CD4-positive, alpha-beta T cell (primary cell): ENCODE data around the gene MAP1LC3B. TPM values are rescaled to one million over a fixed set of nuclear protein-coding genes. Genes with fewer than 3 reads are reported as not detected.

Source experiments
- ATAC-seq: fragments of 200-7000 bp; cut with Tn5 transposase; one replicate; pipeline ENCODE4 v1.10.0; 2022; ENCODE audit warnings: mild to moderate bottlenecking; ENCODE audit not compliant: poor library complexity
- CTCF ChIA-PET: fragments of 350-600 bp; sonication (Branson Sonifier 250); formaldehyde crosslinking; loops from one replicate; lab custom pipeline; 2021; ENCODE audit warnings: antibody characterized with exemption, inconsistent platforms; lab: Charles Lee
- POLR2A ChIA-PET: fragments of 350-600 bp; sonication (Branson Sonifier 250); formaldehyde crosslinking; loops from one replicate; lab custom pipeline; 2021; ENCODE audit warnings: antibody characterized with exemption, inconsistent platforms; lab: Charles Lee
- DNase-seq, 14 experiments: peaks; one replicate each; pipeline ENCODE4 v3.0.0-alpha.2; 2013 to 2020; ENCODE audit warnings: mixed read lengths in 2 of 14
- H3K27ac ChIP-seq, 2 donors: one replicate each; pipeline versions ENCODE4 v1.5.1 to v1.7.0; 2013; ENCODE audit warnings: low read length in 2 of 2, low read depth in 1 of 2, mild to moderate bottlenecking in 1 of 2
- H3K27me3 ChIP-seq, 2 experiments: 1 replicate in 1 of 2; 2 replicates in 1 of 2; pipeline versions ENCODE4 v1.6.1 to v1.7.0; 2013; ENCODE audit warnings: low read length in 2 of 2, control low read depth in 1 of 2, mild to moderate bottlenecking in 1 of 2, moderate library complexity in 1 of 2; ENCODE audit not compliant: insufficient read depth in 2 of 2, control insufficient read depth in 1 of 2
- H3K36me3 ChIP-seq: one replicate; pipeline ENCODE4 v1.6.1; 2013; ENCODE audit warnings: low read length, control low read depth; ENCODE audit not compliant: insufficient read depth
- H3K4me1 ChIP-seq: one replicate; pipeline ENCODE4 v1.6.1; 2013; ENCODE audit warnings: low read length, control low read depth; ENCODE audit not compliant: insufficient read depth
- H3K4me3 ChIP-seq: one replicate; pipeline ENCODE4 v1.5.1; 2013; ENCODE audit warnings: mild to moderate bottlenecking, low read length, moderate library complexity
- H3K9me3 ChIP-seq, 2 experiments: 1 replicate in 1 of 2; 2 replicates in 1 of 2; pipeline versions ENCODE4 v1.6.1 to v1.7.0; 2013; ENCODE audit warnings: low read length in 2 of 2, mild to moderate bottlenecking in 2 of 2, control low read depth in 1 of 2, moderate library complexity in 1 of 2; ENCODE audit not compliant: control insufficient read depth in 1 of 2, insufficient read depth in 1 of 2
- H3K27ac Mint-ChIP-seq: one replicate; pipeline ENCODE4 v1.8.0; 2020; ENCODE audit warnings: mixed read lengths
- H3K27me3 Mint-ChIP-seq: one replicate; pipeline ENCODE4 v1.8.0; 2021; ENCODE audit warnings: mixed read lengths
- H3K36me3 Mint-ChIP-seq: one replicate; pipeline ENCODE4 v1.8.0; 2021; ENCODE audit warnings: low read depth, mixed read lengths
- H3K4me1 Mint-ChIP-seq: one replicate; pipeline ENCODE4 v1.8.0; 2021; ENCODE audit warnings: low read depth, mixed read lengths
- H3K4me3 Mint-ChIP-seq: one replicate; pipeline ENCODE4 v1.8.0; 2020; ENCODE audit warnings: mild to moderate bottlenecking, mixed read lengths
- H3K9me3 Mint-ChIP-seq: one replicate; pipeline ENCODE4 v1.8.0; 2020; ENCODE audit warnings: mixed read lengths
- CTCF ChIP-seq: fragments of 200-600 bp; IDR thresholded peaks from one replicate; pipeline ENCODE4 v1.8.0; 2022; ENCODE audit warnings: antibody characterized with exemption, mild to moderate bottlenecking
- intact Hi-C, 2 experiments: fragments of 100-400 bp; cut with DNase I in 1 of 2; cut with micrococcal nuclease in 1 of 2; formaldehyde crosslinking; loops; one replicate each; pipeline versions ENCODE4 v1.15.1 to v1.9.0; 2023 to 2025; cut with DNase I, micrococcal nuclease
- total RNA-seq, 174 experiments: library from RNA in 2 of 174; stranded (reverse) in 2 of 174; gene quantifications; one replicate each; pipeline ENCODE4 v1.2.3 and lab custom pipeline; 2021 to 2026

MAP1LC3B gene
- total RNA-seq, 2 experiments from 2014 or later: 92.4 to 96.6 TPM

- DNase-seq (no peak), ATAC-seq (no peak)
- peak overlapping the region; percentile 93 for H3K27ac Mint-ChIP-seq
- CTCF ChIA-PET: no interaction called here
- POLR2A ChIA-PET: interaction anchor here (1.7 kb wide), 1 partner anchor 38 kb away, joined by 6 read pairs; the partner anchor contains the start of gene FBXO31
- no peaks in the 10 kb centered on the region for H3K27me3 Mint-ChIP-seq
- peaks cover 16% of the 10 kb centered on the region for H3K4me1 Mint-ChIP-seq
- intact Hi-C loops: no loop called here
- Histone ChIP-seq H3K27me3 (no peaks in the 10 kb centered on the region), H3K36me3 (peaks cover 45% of the 10 kb centered on the region), H3K9me3 (peaks cover 0 to 4% of the 10 kb centered on the region in 2 experiments), H3K4me3 (no peak overlapping the region), H3K4me1 (peaks cover 29% of the 10 kb centered on the region), H3K27ac (peak overlapping the region; percentile 29 to 43)
- peaks cover 63% of the 10 kb centered on the region for H3K36me3 Mint-ChIP-seq
- TF ChIP-seq CTCF: no peak
- no peak overlapping the region for H3K4me3 Mint-ChIP-seq
- no peaks in the 10 kb centered on the region for H3K9me3 Mint-ChIP-seq
Observed at GRCh38 chr16:87345726-87346424, 46.3 kb upstream of the MAP1LC3B start.

GRCh38 chr16:87346517-87347060 lies 45.5 kb upstream of the MAP1LC3B start:
- ATAC-seq (no peak), DNase-seq (no peak)
- Histone ChIP-seq H3K27me3 (no peaks in the 10 kb centered on the region), H3K36me3 (peaks cover 45% of the 10 kb centered on the region), H3K27ac (no peak overlapping the region), H3K9me3 (peaks cover 0 to 4% of the 10 kb centered on the region in 2 experiments), H3K4me3 (no peak overlapping the region), H3K4me1 (peaks cover 29% of the 10 kb centered on the region)
- H3K4me1 Mint-ChIP-seq: peaks cover 16% of the 10 kb centered on the region
- H3K36me3 Mint-ChIP-seq: peaks cover 58% of the 10 kb centered on the region
- H3K9me3 Mint-ChIP-seq: no peaks in the 10 kb centered on the region
- H3K27me3 Mint-ChIP-seq: no peaks in the 10 kb centered on the region
- ChIA-PET POLR2A (no interaction called here), CTCF (no interaction called here)
- no peak for TF ChIP-seq CTCF
- intact Hi-C loops: no loop called here
- peak overlapping the region; percentile 36 for H3K27ac Mint-ChIP-seq
- H3K4me3 Mint-ChIP-seq: no peak overlapping the region

DNA sequence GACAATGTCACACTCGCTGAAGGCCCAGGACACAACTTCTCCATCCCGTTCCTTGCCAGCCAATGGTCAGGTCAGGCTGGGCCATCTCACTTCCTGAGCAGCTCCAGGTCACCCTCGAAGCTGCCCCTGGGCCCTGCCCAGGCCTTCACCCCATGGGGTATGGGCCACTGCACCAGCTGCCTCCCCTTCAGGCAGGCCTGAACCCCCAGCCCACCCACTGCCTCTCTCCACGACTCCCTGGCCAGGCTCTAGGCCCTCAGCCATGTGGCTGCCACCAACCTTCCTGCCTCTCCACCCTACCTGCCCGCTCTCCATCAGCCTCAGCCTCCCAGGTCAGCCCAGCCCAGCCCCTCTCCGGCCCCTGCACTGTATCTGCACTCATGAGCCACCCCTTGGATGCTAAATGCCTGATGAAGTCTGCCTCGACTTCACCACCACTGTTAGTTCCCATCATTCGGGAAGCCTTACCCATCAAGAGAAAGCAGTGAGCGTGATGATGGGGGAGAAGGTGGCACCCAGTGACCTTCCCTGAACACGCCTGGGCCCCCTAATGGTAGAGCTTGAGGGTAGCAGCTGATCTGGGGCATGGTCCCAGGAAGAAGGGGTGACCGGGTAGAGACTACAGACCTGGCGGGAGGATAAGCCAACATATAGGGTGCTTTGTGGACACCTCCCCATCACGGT lies 44.1 kb upstream of the MAP1LC3B start:
- Histone ChIP-seq H3K9me3 (peaks cover 0 to 4% of the 10 kb centered on the region in 2 experiments), H3K27ac (no peak overlapping the region), H3K4me3 (no peak overlapping the region), H3K4me1 (peaks cover 29% of the 10 kb centered on the region), H3K27me3 (no peaks in the 10 kb centered on the region), H3K36me3 (peaks cover 30% of the 10 kb centered on the region)
- Mint-ChIP-seq H3K9me3 (no peaks in the 10 kb centered on the region), H3K27ac (no peak overlapping the region), H3K4me1 (peaks cover 16% of the 10 kb centered on the region), H3K36me3 (peaks cover 55% of the 10 kb centered on the region), H3K4me3 (no peak overlapping the region), H3K27me3 (no peaks in the 10 kb centered on the region)
- no peak for TF ChIP-seq CTCF
- ATAC-seq: no peak
- ChIA-PET POLR2A (interaction anchor here (1.8 kb wide), 1 partner anchor 35 kb away, joined by 8 read pairs; the partner anchor contains the start of gene FBXO31), CTCF (no interaction called here)
- intact Hi-C loops: no loop called here
- no peak for DNase-seq
